IMR-90 (cell line): Measurements from ENCODE around the gene PPP1R9A. TPM values are rescaled to one million over a fixed set of nuclear protein-coding genes. Genes with fewer than 3 reads are reported as not detected.

Experiments
- ATAC-seq: fragments of 200-7000 bp; cut with Tn5 transposase; 2 replicates; pipeline ENCODE4 v1.9.1; 2020; ENCODE audit warnings: low read depth, mild to moderate bottlenecking, moderate library complexity
- BruUV-seq: library from RNA; stranded (reverse); fragments of 400-500 nt; replicated peaks from 2 replicates; lab custom pipeline; 2021; lab: Mats Ljungman, UMichigan
- CTCF ChIA-PET: fragments of 300-600 bp; formaldehyde crosslinking; extraction: SDS; loops from one replicate; lab custom pipeline; 2021; ENCODE audit warnings: antibody characterized with exemption; lab: Yijun Ruan, JAX
- POLR2A ChIA-PET: fragments of 300-600 bp; sonication (Branson Sonifier 250); formaldehyde crosslinking; loops from one replicate; lab custom pipeline; 2022; ENCODE audit warnings: antibody characterized with exemption; ENCODE audit not compliant: unreplicated experiment; lab: Charles Lee
- DNase-seq: peaks from one replicate; pipeline ENCODE4 v3.0.0; 2013
- H2AFZ ChIP-seq: replicated peaks from 2 replicates; pipeline ENCODE3; 2013; ENCODE audit warnings: low read length, mild to moderate bottlenecking; ENCODE audit not compliant: poor library complexity
- H2AK5ac ChIP-seq: 2 replicates; pipeline ENCODE4 v1.6.1; 2013; ENCODE audit warnings: low read depth, low read length, inconsistent platforms
- H2AK9ac ChIP-seq: replicated peaks from 2 replicates; pipeline ENCODE3; 2013; ENCODE audit warnings: mild to moderate bottlenecking, low read depth, low read length, moderate library complexity; ENCODE audit not compliant: poor library complexity
- H2BK120ac ChIP-seq: 2 replicates; pipeline ENCODE4 v1.6.1; 2013; ENCODE audit warnings: low read depth, low read length, inconsistent platforms
- H2BK15ac ChIP-seq: 3 replicates; pipeline ENCODE4 v1.6.1; 2013; ENCODE audit warnings: low read depth, low read length, inconsistent platforms
- H2BK20ac ChIP-seq: 2 replicates; pipeline ENCODE4 v1.6.1; 2013; ENCODE audit warnings: low read depth, mild to moderate bottlenecking, inconsistent platforms, low read length, moderate library complexity
- H2BK5ac ChIP-seq: 2 replicates; pipeline ENCODE4 v1.6.1; 2013; ENCODE audit warnings: mild to moderate bottlenecking, low read depth, low read length, inconsistent platforms; ENCODE audit not compliant: poor library complexity, severe bottlenecking
- H3K14ac ChIP-seq: replicated peaks from 2 replicates; pipeline ENCODE4 v1.6.1; 2013; ENCODE audit warnings: low read depth, low read length, inconsistent platforms
- H3K18ac ChIP-seq: 2 replicates; pipeline ENCODE4 v1.6.1; 2013; ENCODE audit warnings: low read depth, low read length, control low read depth
- H3K23ac ChIP-seq: 2 replicates; pipeline ENCODE4 v1.6.1; 2013; ENCODE audit warnings: low read depth, low read length, inconsistent platforms
- H3K27ac ChIP-seq: 2 replicates; pipeline ENCODE4 v1.5.1; 2013; ENCODE audit warnings: mild to moderate bottlenecking, control low read depth, low read length; ENCODE audit not compliant: insufficient read depth
- H3K27me3 ChIP-seq: 2 replicates; pipeline ENCODE4 v1.6.1; 2013; ENCODE audit warnings: low read length; ENCODE audit not compliant: control insufficient read depth, insufficient read depth
- H3K36me3 ChIP-seq: 2 replicates; pipeline ENCODE4 v1.6.1; 2013; ENCODE audit warnings: low read length, mixed read lengths; ENCODE audit not compliant: control insufficient read depth, insufficient read depth
- H3K4ac ChIP-seq: 2 replicates; pipeline ENCODE4 v1.6.1; 2013; ENCODE audit warnings: low read depth, low read length, inconsistent platforms
- H3K4me1 ChIP-seq: 2 replicates; pipeline ENCODE4 v1.6.1; 2013; ENCODE audit warnings: low read length, mixed read lengths; ENCODE audit not compliant: control insufficient read depth, insufficient read depth
- H3K4me2 ChIP-seq: 2 replicates; pipeline ENCODE4 v1.6.1; 2013; ENCODE audit warnings: low read depth, mild to moderate bottlenecking, control low read depth, low read length, moderate library complexity
- H3K4me3 ChIP-seq: 2 replicates; pipeline ENCODE4 v1.5.1; 2013; ENCODE audit warnings: low read depth, mild to moderate bottlenecking, control low read depth, low read length, moderate library complexity; ENCODE audit not compliant: insufficient read depth
- H3K56ac ChIP-seq: 2 replicates; pipeline ENCODE4 v1.6.1; 2013; ENCODE audit warnings: low read length, inconsistent platforms; ENCODE audit not compliant: insufficient read depth; ENCODE audit errors: extremely low read depth
- H3K79me1 ChIP-seq, 2 experiments: 2 replicates each; pipeline ENCODE4 v1.6.1; 2013; ENCODE audit warnings: low read length in 2 of 2, inconsistent platforms in 1 of 2, low read depth in 1 of 2
- H3K9ac ChIP-seq: 2 replicates; pipeline ENCODE4 v1.6.1; 2013; ENCODE audit warnings: low read depth, low read length, control low read depth
- H3K9me1 ChIP-seq: 2 replicates; pipeline ENCODE4 v1.6.1; 2013; ENCODE audit warnings: low read length, inconsistent platforms; ENCODE audit not compliant: insufficient read depth
- H3K9me3 ChIP-seq: 2 replicates; pipeline ENCODE4 v1.6.1; 2013; ENCODE audit warnings: low read length; ENCODE audit not compliant: control insufficient read depth, insufficient read depth
- H4K20me1 ChIP-seq: 2 replicates; pipeline ENCODE4 v1.6.1; 2013; ENCODE audit warnings: low read length, inconsistent platforms; ENCODE audit not compliant: insufficient read depth
- H4K5ac ChIP-seq: 2 replicates; pipeline ENCODE4 v1.6.1; 2013; ENCODE audit warnings: mild to moderate bottlenecking, low read depth, low read length, control low read depth
- H4K8ac ChIP-seq, 2 experiments: 2 replicates each; pipeline ENCODE4 v1.6.1; 2013; ENCODE audit warnings: low read depth in 2 of 2, low read length in 2 of 2, control low read depth in 1 of 2, inconsistent platforms in 1 of 2
- H4K91ac ChIP-seq: 2 replicates; pipeline ENCODE4 v1.6.1; 2013; ENCODE audit warnings: low read depth, low read length, inconsistent platforms; ENCODE audit not compliant: insufficient read depth
- CEBPB ChIP-seq: IDR thresholded peaks from 2 replicates; pipeline ENCODE4 v1.6.1; 2012; ENCODE audit warnings: low read depth, low read length, improper control_type of control experiment
- POLR2A ChIP-seq: IDR thresholded peaks from 2 replicates; pipeline ENCODE4 v1.6.1; 2012; ENCODE audit warnings: mild to moderate bottlenecking, low read depth, low read length
- WGBS, 2 experiments: methylation state at CpG; one replicate each; pipeline versions ENCODE4 v1.1.5 to v1.1.7; 2013; ENCODE audit warnings: missing lambda C conversion rate in 2 of 2; ENCODE audit not compliant: insufficient read length in 1 of 2; ENCODE audit errors: extremely low coverage in 2 of 2; 5-methylcytosine and 5-hydroxymethylcytosine counted together
- dilution Hi-C: fragments of 300-500 bp; cut with HindIII; formaldehyde crosslinking; loops from one replicate; pipeline ENCODE4 v1.14.3; 2018; ENCODE audit warnings: low sequenced_read_pairs; ENCODE audit not compliant: unreplicated experiment
- in situ Hi-C: fragments of 300-500 bp; cut with MboI; formaldehyde crosslinking; loops from 3 replicates; pipeline ENCODE4 v1.14.3; 2019; ENCODE audit warnings: low sequenced_read_pairs, inconsistent platforms, mixed read lengths
- intact Hi-C: fragments of 100-400 bp; cut with micrococcal nuclease; formaldehyde crosslinking; loops from 2 replicates; pipeline ENCODE4 v1.10.0; 2022
- polyA plus RNA-seq, 3 experiments: library from polyadenylated mRNA; depleted of rRNA; stranded (reverse); fragments of >200 nt; gene quantifications; 2 replicates each; pipeline ENCODE4 v1.2.3, GENCODE V29; 2012; ENCODE audit warnings: low replicate concordance in 1 of 3
- total RNA-seq: library from RNA; depleted of rRNA; stranded (reverse); fragments of >200 nt; gene quantifications from 2 replicates; pipeline ENCODE4 v1.2.3, GENCODE V29; 2012

Gene PPP1R9A
- total and polyA plus RNA-seq, 2 of the 4 experiments (the other 2 are of a cell fraction) = not detected

DNA sequence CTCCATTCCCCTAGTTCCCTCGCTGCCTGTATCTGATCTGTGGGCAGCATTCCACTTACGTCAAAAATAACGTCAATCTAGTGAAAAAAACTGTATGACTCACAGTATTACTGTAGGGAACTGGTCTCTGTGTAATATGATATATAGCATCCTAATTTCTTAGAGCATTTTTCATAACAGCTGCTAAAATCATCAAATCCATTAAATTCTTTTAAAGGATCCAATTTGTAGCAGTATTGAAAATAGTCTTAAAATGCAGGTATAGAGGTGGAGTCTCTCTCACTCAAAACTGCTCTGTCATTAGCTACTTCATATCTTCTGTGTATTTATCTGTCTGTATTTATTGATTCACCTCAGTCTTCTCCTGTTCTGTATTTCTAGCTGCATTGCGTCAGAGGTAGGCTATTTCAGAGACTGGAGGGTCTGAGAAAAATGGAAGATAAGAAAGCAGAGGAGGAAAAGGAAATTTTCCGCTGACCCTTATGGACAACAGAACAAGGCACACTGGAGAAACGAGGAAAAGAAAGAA is 357.0 kb downstream of the PPP1R9A start:
- Histone ChIP-seq H2AFZ (no peak overlapping the region), H2AK5ac (no peak overlapping the region), H3K9me1 (no peaks in the 10 kb centered on the region), H3K79me1 (no peaks in the 10 kb centered on the region), H3K56ac (no peak overlapping the region), H4K5ac (no peak overlapping the region), H4K91ac (no peak overlapping the region), H2BK15ac (no peak overlapping the region), H2AK9ac (no peak overlapping the region), H3K9me3 (no peaks in the 10 kb centered on the region), H3K27me3 (no peaks in the 10 kb centered on the region), H3K18ac (no peak overlapping the region; the same call in 1 of the 2 replicates), H3K23ac (no peak overlapping the region), H3K27ac (no peak overlapping the region), H3K14ac (no peak overlapping the region), H2BK120ac (no peak overlapping the region), H2BK5ac (no peak overlapping the region), H3K4me3 (no peak overlapping the region), H4K8ac (no peak overlapping the region), H3K4me2 (peak overlapping the region; percentile 41; the same call in 1 of the 2 replicates), H3K9ac (no peak overlapping the region), H3K4me1 (no peaks in the 10 kb centered on the region), H3K4ac (no peak overlapping the region), H3K36me3 (no peaks in the 10 kb centered on the region), H4K20me1 (no peaks in the 10 kb centered on the region), H2BK20ac (no peak overlapping the region)
- intact Hi-C loops (no loop called here), in situ Hi-C loops (no loop called here), dilution Hi-C loops (no loop called here)
- CTCF ChIA-PET = interaction anchor here (0.6 kb wide), 1 partner anchor 817 kb away, joined by 3 read pairs; no protein-coding TSS in a partner anchor
- POLR2A ChIA-PET = no interaction called here
- 0 out of 2 replicates have a peak, but pooled peaks have one; percentile 1 for TF ChIP-seq CEBPB
- TF ChIP-seq POLR2A = no peak
- WGBS, 2 experiments = 100% methylated on average over 1 of the region's 6 CpGs; no CpG with 5 or more reads in 1 of the 2 experiments
- DNase-seq = peak; percentile 41
- BruUV-seq = no TSS peak
- ATAC-seq = peak; percentile 40; the same call in 1 of the 2 replicates
